Right ventricle myocardium inferior (tissue), 1 donor: ENCODE data around the gene EIF3J. TPM values are rescaled to one million over a fixed set of nuclear protein-coding genes. Genes with fewer than 3 reads are reported as not detected.

Experiments
- ATAC-seq: fragments of 200-7000 bp; cut with Tn5 transposase; one replicate; pipeline ENCODE4 v1.9.1; 2020; ENCODE audit warnings: mild to moderate bottlenecking, moderate library complexity
- DNase-seq: peaks from one replicate; pipeline ENCODE4 v3.0.0; 2021; ENCODE audit errors: missing footprints
- intact Hi-C: fragments of 100-400 bp; cut with DNase I; formaldehyde crosslinking; loops from one replicate; pipeline ENCODE4 v1.11.0; 2022
- total RNA-seq: library from RNA; stranded (reverse); fragmentation: NEBNext Ultra II Directional; extraction: Animal tissue kit (Norgen Biotek cat#: 25700); gene quantifications from one replicate; pipeline ENCODE4 v1.2.1, GENCODE V29; 2021
- donor health status: DM: no; HTN: yes; CAD: no; lungs with severe emphysema.

Gene EIF3J
- total RNA-seq, 1 donor from 2014 or later = 104 TPM

DNA sequence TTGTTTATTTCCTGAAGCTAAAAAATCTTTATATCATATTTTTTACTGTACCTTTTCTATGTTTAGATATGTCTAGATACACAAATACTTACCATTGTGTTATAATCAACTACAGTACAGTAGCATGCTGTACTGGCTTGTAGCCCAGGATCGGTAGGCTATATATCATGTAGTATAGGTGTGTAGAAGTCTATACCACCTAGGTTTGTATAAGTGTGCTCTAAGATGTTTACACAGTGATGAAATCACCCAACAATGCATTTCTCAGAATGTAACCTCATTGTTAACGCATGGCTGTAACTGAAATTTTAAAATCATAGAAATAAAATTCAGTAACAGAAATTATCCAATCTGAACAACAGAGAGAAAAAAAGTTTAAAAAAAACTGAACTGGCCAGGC lies 43.2 kb downstream of the EIF3J start:
- intact Hi-C loops = no loop called here
- ATAC-seq (no peak), DNase-seq (no peak)

DNA sequence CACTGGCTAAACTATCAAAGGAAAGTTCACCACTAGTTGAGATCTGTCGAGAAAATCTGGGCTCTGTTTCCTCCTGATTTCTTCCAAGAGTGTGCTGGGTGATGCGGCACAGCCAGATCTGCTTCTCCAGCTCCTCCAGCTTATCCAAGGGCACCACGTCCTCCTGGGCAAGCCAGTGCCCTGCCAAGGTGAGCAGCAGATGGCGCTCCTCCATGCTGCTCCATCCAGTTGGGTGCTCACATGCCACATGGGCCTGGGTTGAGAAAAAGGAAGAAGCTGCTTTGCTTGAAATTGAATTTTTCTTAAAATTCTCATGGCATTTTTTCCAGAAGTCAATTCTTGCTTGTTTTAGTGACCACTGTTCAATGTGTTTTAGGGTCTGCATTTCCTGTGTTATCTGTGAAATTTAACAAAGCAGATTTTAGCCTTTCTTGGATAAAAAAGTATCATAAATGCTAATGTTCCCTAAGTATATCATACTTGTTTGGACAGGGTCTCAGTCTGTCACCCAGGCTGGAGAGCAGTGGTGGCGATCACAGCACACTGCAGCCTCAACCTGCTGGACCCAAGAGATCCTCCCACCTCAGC lies 47.3 kb downstream of the EIF3J start:
- no peak for DNase-seq
- intact Hi-C loops = no loop called here
- ATAC-seq = no peak

DNA sequence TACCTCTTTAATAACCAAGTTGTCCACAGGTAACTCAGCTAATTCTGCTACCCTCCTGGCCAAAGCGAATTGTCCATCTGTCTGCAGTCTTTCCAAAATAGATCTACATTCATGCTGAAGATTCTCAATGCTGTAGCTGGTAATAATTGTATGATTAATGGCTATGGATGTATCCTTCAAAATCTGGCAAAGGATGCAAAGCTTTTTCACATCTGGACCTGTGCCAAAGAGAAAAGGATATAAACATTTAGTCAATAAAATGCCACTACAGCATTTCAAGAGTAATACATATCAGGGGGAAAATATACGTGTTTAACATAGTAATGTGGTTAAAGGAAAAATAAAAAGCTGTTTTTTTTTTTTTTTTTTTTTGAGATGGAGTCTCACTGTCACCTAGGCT lies 48.7 kb downstream of the EIF3J start:
- intact Hi-C loops = no loop called here
- DNase-seq (no peak), ATAC-seq (no peak)

DNA sequence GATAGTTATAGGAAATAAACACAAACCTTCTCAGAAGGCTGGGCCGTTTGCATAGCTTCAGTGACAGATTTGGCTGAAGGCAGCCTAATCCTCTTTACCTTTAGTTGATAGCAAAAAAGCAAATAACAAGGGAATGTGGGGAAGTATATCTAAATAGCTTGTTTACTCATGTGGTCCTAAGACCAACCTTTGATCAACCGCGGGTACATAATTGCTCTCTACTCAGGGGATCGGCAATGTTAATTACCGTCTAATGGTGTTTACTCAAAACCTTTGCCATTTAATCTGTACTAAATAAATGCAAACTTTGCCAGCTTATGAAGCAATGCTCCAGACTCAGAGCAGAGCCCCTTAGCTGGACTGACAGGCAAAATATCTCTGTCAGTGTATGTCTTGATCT lies 51.6 kb downstream of the EIF3J start:
- intact Hi-C loops = no loop called here
- ATAC-seq (no peak), DNase-seq (no peak)

DNA sequence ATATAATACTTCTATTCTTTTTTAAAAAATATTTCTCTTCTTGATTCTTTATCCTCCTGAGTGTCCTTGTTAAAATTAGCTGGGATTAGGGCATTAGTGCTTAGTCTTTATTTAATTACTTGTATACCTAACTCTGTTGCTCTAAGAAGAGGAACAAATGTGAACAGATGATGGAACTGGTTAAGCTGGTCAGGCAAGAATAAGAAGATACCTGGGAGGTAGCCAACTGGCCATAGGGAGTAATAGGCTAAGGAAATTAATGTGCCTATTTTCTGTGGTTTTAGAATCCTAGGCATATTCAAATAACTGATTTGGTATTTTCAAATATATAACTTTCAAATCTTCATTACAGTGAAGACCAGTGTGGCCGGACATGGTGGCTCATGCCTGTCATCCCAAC lies 54.4 kb downstream of the EIF3J start:
- no peak for ATAC-seq
- no peak for DNase-seq
- intact Hi-C loops = loop anchor here (10.0 kb wide), 1 partner anchor 63 kb away; no protein-coding TSS in a partner anchor

DNA sequence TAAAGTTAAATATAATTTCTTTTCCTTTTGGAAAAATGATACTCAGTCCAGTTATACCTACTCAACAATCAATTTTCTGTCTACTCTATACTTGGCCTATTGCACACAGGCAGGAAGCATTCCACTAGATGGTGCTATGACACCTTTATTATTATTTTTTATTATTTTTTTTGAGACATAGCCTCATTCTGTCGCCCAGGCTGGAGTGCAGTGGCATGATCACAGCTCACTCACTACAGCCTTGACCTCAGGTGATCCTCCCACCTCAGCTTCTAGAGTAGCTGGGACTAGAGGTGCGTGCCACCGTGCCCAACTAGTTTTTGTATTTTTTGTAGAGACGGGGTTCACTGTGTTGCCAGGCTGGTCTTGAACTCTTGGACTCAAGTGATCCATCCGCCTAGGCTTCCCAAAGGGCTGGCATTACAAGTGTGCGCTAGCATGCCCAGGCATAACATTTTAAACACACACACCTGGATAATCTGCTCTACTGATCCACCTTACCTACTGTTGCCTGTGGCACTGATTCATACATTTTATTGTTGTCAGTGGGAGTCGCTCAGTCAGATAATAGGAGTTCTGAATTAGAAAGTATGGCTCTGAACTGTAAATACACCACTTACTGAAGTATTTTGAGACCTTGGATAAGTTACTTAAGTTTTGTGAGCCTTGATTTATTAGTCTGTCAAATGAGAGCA lies 56.2 kb downstream of the EIF3J start:
- ATAC-seq (no peak), DNase-seq (no peak)
- intact Hi-C loops = loop anchor here (10.0 kb wide), 1 partner anchor 62 kb away; no protein-coding TSS in a partner anchor

DNA sequence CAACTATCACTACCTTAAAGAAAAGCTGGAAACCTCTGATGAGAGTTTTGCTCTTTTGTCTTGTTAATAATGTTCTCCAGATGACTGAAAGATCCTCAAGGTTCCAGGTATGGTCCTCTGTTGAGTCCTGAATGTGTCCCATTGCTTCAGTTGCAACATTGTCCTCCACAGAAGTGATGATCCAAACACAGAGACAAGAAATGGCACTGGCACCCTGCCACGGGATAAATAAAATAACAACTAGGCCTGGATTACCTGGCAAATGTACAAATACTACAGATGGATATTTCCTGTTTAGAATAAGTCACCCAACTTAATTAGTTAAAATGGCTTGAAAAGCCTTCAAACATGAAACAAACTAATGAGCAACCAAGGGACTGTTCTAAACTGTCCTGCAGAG lies 58.3 kb downstream of the EIF3J start:
- DNase-seq = no peak
- intact Hi-C loops = loop anchor here (10.0 kb wide), 1 partner anchor 60 kb away; no protein-coding TSS in a partner anchor
- no peak for ATAC-seq

DNA sequence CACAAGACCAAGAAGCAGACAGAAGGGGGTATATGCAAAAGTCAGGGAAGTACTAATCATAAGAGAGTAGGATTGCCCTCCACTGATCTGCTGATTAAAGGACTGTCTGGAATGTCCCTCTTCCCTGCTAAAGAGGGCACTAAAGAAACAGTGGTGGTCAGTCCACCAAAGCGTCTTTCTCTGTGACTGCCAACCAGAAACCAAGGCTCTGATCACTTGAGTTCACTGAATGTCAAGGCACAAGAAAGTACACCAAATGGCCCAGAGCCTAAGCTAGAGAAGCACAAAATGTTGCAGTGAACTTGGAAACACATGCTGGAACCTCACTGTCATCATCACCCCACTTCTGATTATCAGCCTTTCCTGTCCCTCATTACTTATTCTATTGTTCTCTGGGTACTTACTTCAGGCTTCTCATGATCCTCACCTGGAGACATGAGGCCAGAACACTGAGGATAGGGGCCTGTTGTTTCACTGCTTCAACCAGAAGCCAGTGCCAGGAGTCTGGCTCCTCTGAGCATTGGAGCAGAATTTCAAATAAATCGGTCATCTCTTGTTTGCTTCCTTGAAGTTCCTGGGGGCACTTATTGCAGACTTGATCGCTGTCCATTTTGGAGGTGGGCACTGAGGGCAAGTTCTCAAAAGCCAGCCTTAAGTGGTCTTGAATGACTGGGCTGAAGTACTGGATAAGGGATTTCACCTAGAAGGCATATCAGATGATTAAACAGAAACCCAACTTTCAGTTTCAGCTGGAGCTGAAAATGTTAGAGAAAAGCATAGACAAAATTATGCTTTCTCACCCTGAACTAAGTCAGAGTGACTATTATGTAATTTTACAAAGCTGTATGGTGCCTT lies 58.9 kb downstream of the EIF3J start:
- ATAC-seq (no peak), DNase-seq (no peak)
- intact Hi-C loops = loop anchor here (10.0 kb wide), 1 partner anchor 59 kb away; no protein-coding TSS in a partner anchor

DNA sequence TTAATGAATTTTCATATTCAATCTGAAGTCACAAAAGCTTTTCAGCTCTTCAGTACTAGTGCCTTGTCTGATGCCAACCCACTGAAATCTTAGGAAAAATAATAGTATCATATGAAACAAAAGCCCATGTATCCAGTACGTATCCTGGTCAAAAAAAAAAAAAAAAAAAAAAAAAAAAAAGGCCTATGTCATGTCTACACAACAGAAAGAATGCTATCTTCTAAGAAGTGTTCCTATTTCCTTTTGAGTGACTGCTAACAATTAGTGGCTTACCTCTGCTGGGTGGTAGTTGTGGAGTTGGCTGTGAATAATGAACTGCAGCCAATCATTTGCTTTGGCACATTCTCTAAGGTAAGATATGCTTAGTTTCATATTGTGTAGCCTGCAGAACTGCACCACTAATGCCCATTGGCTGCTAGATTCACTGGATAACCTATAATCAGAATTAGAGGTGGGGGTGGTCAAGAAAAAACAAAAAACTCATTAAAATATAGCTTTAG lies 59.6 kb downstream of the EIF3J start:
- ATAC-seq = no peak
- intact Hi-C loops = loop anchor here (10.0 kb wide), 1 partner anchor 58 kb away; no protein-coding TSS in a partner anchor
- DNase-seq = no peak

DNA sequence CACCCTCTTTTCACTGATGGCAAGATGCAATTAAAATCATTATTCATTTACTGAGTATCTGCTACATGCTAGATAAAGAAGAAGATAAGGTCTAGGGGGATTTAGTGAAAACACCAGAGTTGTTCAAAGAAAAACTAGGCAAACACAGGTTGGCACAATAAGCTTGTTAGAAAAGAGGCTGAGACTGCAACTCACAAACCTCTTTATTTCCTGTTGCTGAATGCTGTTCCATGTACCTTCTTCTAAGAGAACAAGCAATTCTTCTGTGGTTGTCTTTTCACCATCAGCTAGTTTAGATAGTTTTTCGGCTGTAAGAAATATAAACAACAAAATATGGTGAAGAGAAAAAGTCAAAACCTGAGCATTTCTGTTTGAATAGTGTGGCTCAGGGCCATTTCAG lies 61.1 kb downstream of the EIF3J start:
- no peak for ATAC-seq
- intact Hi-C loops = loop anchor here (10.0 kb wide), 1 partner anchor 57 kb away; no protein-coding TSS in a partner anchor
- DNase-seq = no peak

DNA sequence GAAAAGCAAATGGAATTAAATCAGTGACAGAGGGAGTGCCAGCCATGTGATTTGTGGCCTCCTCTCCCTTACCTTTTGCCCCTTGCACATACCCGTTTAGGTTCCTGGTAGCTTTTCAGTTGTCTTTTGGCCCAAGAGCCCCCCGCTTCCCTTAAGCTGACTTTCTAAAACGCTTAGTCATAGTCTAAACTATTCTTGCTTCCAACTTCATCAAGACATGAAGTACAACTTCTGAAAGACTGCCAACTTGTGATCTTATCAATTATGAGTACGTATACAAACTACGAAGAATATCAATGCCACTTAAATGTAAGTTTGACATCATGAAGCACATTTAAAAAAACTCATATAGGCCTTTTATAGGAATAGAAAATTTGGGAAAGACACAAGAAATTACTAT lies 61.9 kb downstream of the EIF3J start:
- DNase-seq (no peak), ATAC-seq (no peak)
- intact Hi-C loops = loop anchor here (10.0 kb wide), 1 partner anchor 56 kb away; no protein-coding TSS in a partner anchor

DNA sequence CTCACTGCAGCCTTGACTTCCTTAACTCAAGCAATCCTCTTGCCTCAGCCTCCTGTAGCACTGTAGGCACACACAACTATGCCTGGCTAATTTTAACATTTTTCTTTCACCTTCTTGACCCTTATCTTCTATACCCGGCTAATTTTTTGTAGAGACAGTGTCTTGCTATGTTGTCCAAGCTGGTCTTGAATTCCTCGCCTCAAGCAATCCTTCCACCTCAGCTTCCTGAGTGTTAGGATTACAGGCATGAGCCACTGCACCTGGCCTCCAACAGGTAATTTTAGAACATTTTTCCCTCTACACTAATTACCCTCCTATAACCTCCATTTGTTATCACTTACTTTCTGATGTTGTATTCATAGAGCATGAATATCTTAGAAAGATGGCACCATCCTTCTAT lies 66.2 kb downstream of the EIF3J start:
- intact Hi-C loops = no loop called here
- ATAC-seq (no peak), DNase-seq (no peak)

DNA sequence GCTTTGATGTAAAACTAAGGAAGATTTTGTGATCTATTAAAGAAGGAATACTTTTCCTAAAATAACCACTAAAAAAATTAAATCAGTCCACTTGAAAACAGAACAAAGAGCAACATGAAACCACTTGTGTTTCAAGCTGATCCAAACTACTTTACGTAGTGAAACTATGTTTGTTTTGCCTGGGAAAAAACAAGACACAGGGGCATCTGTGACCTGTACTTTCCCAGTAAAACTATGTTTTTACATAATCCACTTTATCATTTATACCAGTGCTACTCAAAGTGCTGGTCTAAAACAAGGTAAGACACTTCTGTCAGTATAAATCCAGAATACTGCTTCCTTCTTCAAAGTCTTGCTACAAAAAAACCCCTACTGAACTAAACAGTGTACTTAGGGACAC lies 69.8 kb downstream of the EIF3J start:
- ATAC-seq (no peak), DNase-seq (no peak)
- intact Hi-C loops = no loop called here

Other genes starting within 250 kb of the EIF3J start
- gene GOLM2, start 248.4 kb upstream of the EIF3J start, total RNA-seq = 31.1 TPM
- gene CTDSPL2, start 109.5 kb upstream of the EIF3J start, total RNA-seq = 16.0 TPM
- gene SPG11, start 126.5 kb downstream of the EIF3J start, total RNA-seq = 40.5 TPM
- 3.3 TPM for gene PATL2, start 174.2 kb downstream of the EIF3J start, total RNA-seq
- 1,155 TPM for gene B2M, start 174.4 kb downstream of the EIF3J start, total RNA-seq
- 51.9 TPM for gene TRIM69, start 199.4 kb downstream of the EIF3J start, total RNA-seq